B cell (primary cell): Measurements from ENCODE around the gene HPS6. TPM values are rescaled to one million over a fixed set of nuclear protein-coding genes. Genes with fewer than 3 reads are reported as not detected.

Experiments
- ATAC-seq: fragments of 200-7000 bp; cut with Tn5 transposase; one replicate; pipeline ENCODE4 v1.10.0; 2021; ENCODE audit warnings: low read depth, mild to moderate bottlenecking, moderate number of reproducible peaks, moderate library complexity
- CTCF ChIA-PET: fragments of 350-600 bp; sonication (Branson Sonifier 250); formaldehyde crosslinking; loops from one replicate; lab custom pipeline; 2021; ENCODE audit warnings: antibody characterized with exemption, inconsistent platforms; lab: Charles Lee
- POLR2A ChIA-PET: fragments of 350-600 bp; sonication (Branson Sonifier 250); formaldehyde crosslinking; loops from one replicate; lab custom pipeline; 2021; ENCODE audit warnings: antibody characterized with exemption; lab: Charles Lee
- DNase-seq: peaks from one replicate; pipeline ENCODE4 v3.0.0; 2013
- H2AFZ ChIP-seq: 2 replicates; pipeline ENCODE4 v1.6.1; 2012; ENCODE audit warnings: mild to moderate bottlenecking, low read depth, low read length; ENCODE audit not compliant: insufficient read depth, poor library complexity, severe bottlenecking
- H3K27ac ChIP-seq, 2 donors: 1 replicate in 1 of 2; 2 replicates in 1 of 2; pipeline ENCODE4 v1.5.1; 2012 to 2013; ENCODE audit warnings: low read length in 2 of 2, mild to moderate bottlenecking in 2 of 2, moderate library complexity in 1 of 2
- H3K27me3 ChIP-seq, 4 experiments: fragments of 200-600 bp in 1 of 4; sonication (generic) in 1 of 4; replicated peaks in 1 of 4; 1 replicate in 2 of 4; 2 replicates in 2 of 4; pipeline versions ENCODE4 v1.6.1 to v1.7.0; 2013 to 2016; ENCODE audit warnings: low read length in 3 of 4, mild to moderate bottlenecking in 2 of 4, mixed read lengths in 1 of 4, moderate library complexity in 1 of 4; ENCODE audit not compliant: insufficient read depth in 4 of 4, control insufficient read depth in 3 of 4; ENCODE audit errors: control extremely low read depth in 1 of 4
- H3K36me3 ChIP-seq, 2 experiments: replicated peaks in 1 of 2; 1 replicate in 1 of 2; 2 replicates in 1 of 2; pipeline versions ENCODE4 v1.6.1 to v1.7.1; 2013; ENCODE audit warnings: low read length in 1 of 2; ENCODE audit not compliant: insufficient read depth in 2 of 2, control insufficient read depth in 1 of 2; ENCODE audit errors: control extremely low read depth in 1 of 2, extremely low read depth in 1 of 2
- H3K4me1 ChIP-seq, 2 donors: fragments of 200-600 bp in 1 of 2; sonication (generic) in 1 of 2; 1 replicate in 1 of 2; 2 replicates in 1 of 2; pipeline versions ENCODE4 v1.5.1 to v1.6.1; 2013 to 2017; ENCODE audit warnings: low read length in 2 of 2; ENCODE audit not compliant: control insufficient read depth in 2 of 2, insufficient read depth in 2 of 2
- H3K4me2 ChIP-seq: replicated peaks from 2 replicates; pipeline ENCODE3; 2012; ENCODE audit warnings: mild to moderate bottlenecking, low read depth, low read length; ENCODE audit not compliant: poor library complexity, severe bottlenecking
- H3K4me3 ChIP-seq, 5 experiments: fragments of 200-600 bp in 1 of 5; sonication (generic) in 1 of 5; 1 replicate in 3 of 5; 2 replicates in 2 of 5; pipeline versions ENCODE4 v1.5.1 to v1.7.0; 2011 to 2016; ENCODE audit warnings: low read length in 4 of 5, mild to moderate bottlenecking in 4 of 5, low read depth in 2 of 5, control low read depth in 1 of 5, moderate library complexity in 1 of 5; ENCODE audit not compliant: insufficient read depth in 1 of 5; ENCODE audit errors: control extremely low read depth in 1 of 5, extremely low read depth in 1 of 5
- H3K79me2 ChIP-seq: fragments of 200-600 bp; sonication (generic); one replicate; pipeline ENCODE4 v1.6.0; 2016; ENCODE audit warnings: low read length; ENCODE audit not compliant: control insufficient read depth, insufficient read depth
- H3K9ac ChIP-seq: fragments of 200-600 bp; sonication (generic); 2 replicates; pipeline ENCODE4 v1.6.1; 2017; ENCODE audit warnings: mild to moderate bottlenecking, low read length, moderate library complexity
- H3K9me3 ChIP-seq, 3 donors: one replicate each; pipeline versions ENCODE4 v1.6.1 to v1.7.1; 2013; ENCODE audit warnings: low read length in 2 of 3; ENCODE audit not compliant: control insufficient read depth in 2 of 3, insufficient read depth in 1 of 3; ENCODE audit errors: control extremely low read depth in 1 of 3
- H4K20me1 ChIP-seq: 2 replicates; pipeline ENCODE4 v1.6.0; 2012; ENCODE audit warnings: mild to moderate bottlenecking, low read length; ENCODE audit not compliant: insufficient read depth, control insufficient read depth, poor library complexity, severe bottlenecking
- H3K27ac Mint-ChIP-seq: one replicate; pipeline ENCODE4 v1.8.0; 2021; ENCODE audit warnings: mixed read lengths
- H3K27me3 Mint-ChIP-seq: one replicate; pipeline ENCODE4 v1.8.0; 2021; ENCODE audit warnings: mixed read lengths
- H3K4me1 Mint-ChIP-seq: one replicate; pipeline ENCODE4 v1.8.0; 2021; ENCODE audit warnings: mixed read lengths
- H3K4me3 Mint-ChIP-seq: one replicate; pipeline ENCODE4 v1.8.0; 2021; ENCODE audit warnings: mixed read lengths
- H3K9me3 Mint-ChIP-seq: one replicate; pipeline ENCODE4 v1.8.0; 2022; ENCODE audit warnings: mixed read lengths; ENCODE audit not compliant: insufficient read depth
- EZH2 ChIP-seq: IDR thresholded peaks from 2 replicates; pipeline ENCODE4 v1.6.1; 2012; ENCODE audit warnings: borderline replicate concordance, low read depth, mild to moderate bottlenecking, moderate library complexity, low read length; ENCODE audit not compliant: insufficient read depth, poor library complexity, severe bottlenecking
- WGBS: methylation state at CpG from one replicate; pipeline ENCODE4 v1.1.5; 2013; ENCODE audit warnings: missing lambda C conversion rate; ENCODE audit not compliant: insufficient coverage; 5-methylcytosine and 5-hydroxymethylcytosine counted together
- intact Hi-C: fragments of 100-400 bp; cut with micrococcal nuclease; formaldehyde crosslinking; loops from one replicate; pipeline ENCODE4 v1.10.0; 2022
- polyA plus RNA-seq: library from polyadenylated mRNA; depleted of rRNA; stranded (reverse); fragments of >200 nt; gene quantifications from 2 replicates; pipeline ENCODE4 v1.2.3, GENCODE V29; 2012
- total RNA-seq, 2 donors: library from RNA; stranded (reverse); fragments of 120-200 nt in 1 of 2; gene quantifications; 1 replicate in 1 of 2; 2 replicates in 1 of 2; pipeline versions ENCODE4 v1.2.3 to v1.2.4, GENCODE V29; 2013 to 2022
- TF ChIP-seq, protein P1 (sequence below): fragments of 200-600 bp; IDR thresholded peaks from one replicate; pipeline ENCODE4 v1.8.0; 2022; ENCODE audit warnings: antibody characterized with exemption, mild to moderate bottlenecking

Gene HPS6
- total and polyA plus RNA-seq, 2 donors (not counting 1 experiment from before 2014, with no cell fraction given), result 2.8 to 29.5 TPM

GRCh38 chr10:102114861-102115618 lies 49.9 kb downstream of the HPS6 start:
- Mint-ChIP-seq H3K4me1 (peaks cover 63% of the 10 kb centered on the region), H3K27ac (peak overlapping the region; percentile 91), H3K9me3 (no peaks in the 10 kb centered on the region), H3K4me3 (peak overlapping the region; percentile 86), H3K27me3 (no peaks in the 10 kb centered on the region)
- no peaks in the 10 kb centered on the region for H3K9me3 ChIP-seq
- H2AFZ ChIP-seq, result peak overlapping the region; percentile 77
- WGBS, result 0% methylated on average over 12 of the region's 23 CpGs
- ATAC-seq, result peak; percentile 79
- H3K4me1 ChIP-seq, result peaks cover 58 to 73% of the 10 kb centered on the region in 2 donors
- H3K4me3 ChIP-seq, result peak overlapping the region; percentile 45 to 64 (median 57)
- POLR2A ChIA-PET, result interaction anchor here (0.6 to 1.3 kb wide), 3 partner anchors 50 to 539 kb away, joined by 3 to 7 read pairs (median 4); partner anchors contain the start of gene HPS6
- TF ChIP-seq EZH2, result no peak
- TF ChIP-seq, protein P1, sequence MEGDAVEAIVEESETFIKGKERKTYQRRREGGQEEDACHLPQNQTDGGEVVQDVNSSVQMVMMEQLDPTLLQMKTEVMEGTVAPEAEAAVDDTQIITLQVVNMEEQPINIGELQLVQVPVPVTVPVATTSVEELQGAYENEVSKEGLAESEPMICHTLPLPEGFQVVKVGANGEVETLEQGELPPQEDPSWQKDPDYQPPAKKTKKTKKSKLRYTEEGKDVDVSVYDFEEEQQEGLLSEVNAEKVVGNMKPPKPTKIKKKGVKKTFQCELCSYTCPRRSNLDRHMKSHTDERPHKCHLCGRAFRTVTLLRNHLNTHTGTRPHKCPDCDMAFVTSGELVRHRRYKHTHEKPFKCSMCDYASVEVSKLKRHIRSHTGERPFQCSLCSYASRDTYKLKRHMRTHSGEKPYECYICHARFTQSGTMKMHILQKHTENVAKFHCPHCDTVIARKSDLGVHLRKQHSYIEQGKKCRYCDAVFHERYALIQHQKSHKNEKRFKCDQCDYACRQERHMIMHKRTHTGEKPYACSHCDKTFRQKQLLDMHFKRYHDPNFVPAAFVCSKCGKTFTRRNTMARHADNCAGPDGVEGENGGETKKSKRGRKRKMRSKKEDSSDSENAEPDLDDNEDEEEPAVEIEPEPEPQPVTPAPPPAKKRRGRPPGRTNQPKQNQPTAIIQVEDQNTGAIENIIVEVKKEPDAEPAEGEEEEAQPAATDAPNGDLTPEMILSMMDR, result no peak
- peaks cover 2 to 14% of the 10 kb centered on the region in 2 experiments for H3K36me3 ChIP-seq
- H3K27me3 ChIP-seq, result no peaks in the 10 kb centered on the region
- peak overlapping the region; percentile 68 for H3K9ac ChIP-seq
- H3K79me2 ChIP-seq, result peaks cover 93% of the 10 kb centered on the region
- H3K4me2 ChIP-seq, result peak overlapping the region; percentile 96
- peak; percentile 87 for DNase-seq
- CTCF ChIA-PET, result interaction anchor here (0.7 to 1.6 kb wide), 4 partner anchors 17 to 274 kb away, joined by 3 to 5 read pairs (median 4); no protein-coding TSS in a partner anchor
- H3K27ac ChIP-seq, result peak overlapping the region; percentile 60 to 94
- intact Hi-C loops, result loop anchor here (1.0 to 5.0 kb wide), 4 partner anchors 17 to 273 kb away; partner anchors contain the start of genes HPS6, KCNIP2 and NOLC1
- H4K20me1 ChIP-seq, result peaks cover 62% of the 10 kb centered on the region

- Mint-ChIP-seq H3K4me3 (peak overlapping the region; percentile 86), H3K9me3 (no peaks in the 10 kb centered on the region), H3K4me1 (peaks cover 63% of the 10 kb centered on the region), H3K27me3 (no peaks in the 10 kb centered on the region), H3K27ac (peak overlapping the region; percentile 91)
- ChIA-PET CTCF (interaction anchor here (0.7 to 1.6 kb wide), 4 partner anchors 42 to 275 kb away, joined by 3 to 7 read pairs (median 4); no protein-coding TSS in a partner anchor), POLR2A (no interaction called here)
- Histone ChIP-seq H3K27me3 (no peaks in the 10 kb centered on the region), H2AFZ (no peak overlapping the region), H3K9ac (peak overlapping the region; percentile 68), H3K4me2 (peak overlapping the region; percentile 96), H3K27ac (peak overlapping the region; percentile 60 to 94), H3K79me2 (peaks cover 94% of the 10 kb centered on the region), H3K9me3 (no peaks in the 10 kb centered on the region), H3K4me1 (peaks cover 58 to 73% of the 10 kb centered on the region in 2 donors), H3K4me3 (peak overlapping the region; percentile 45 to 64 (median 57)), H3K36me3 (peaks cover 0 to 7% of the 10 kb centered on the region in 2 experiments), H4K20me1 (peaks cover 54% of the 10 kb centered on the region)
- intact Hi-C loops, result loop anchor here (1.0 to 5.0 kb wide), 4 partner anchors 17 to 273 kb away; partner anchors contain the start of genes HPS6, KCNIP2 and NOLC1
- 0% methylated on average over 2 of the region's 3 CpGs for WGBS
- ATAC-seq (no peak), DNase-seq (peak; percentile 35)
- no peak for TF ChIP-seq EZH2
- TF ChIP-seq, protein P1, result no peak
These were observed 50.6 kb downstream of the HPS6 start for GRCh38 chr10:102115775-102116174.
